ENCODE measurements around the gene PRDX6. TPM values are rescaled to one million over a fixed set of nuclear protein-coding genes. Genes with fewer than 3 reads are reported as not detected.
"Not testable (repeated sequence)": the region's sequence is repeated elsewhere in the genome, so short reads cannot be mapped to it uniquely, and the experiment has no call there.

The PRDX6 gene
- total and polyA plus RNA-seq, 12 donors = 215 to 698 (median 360) TPM

DNA sequence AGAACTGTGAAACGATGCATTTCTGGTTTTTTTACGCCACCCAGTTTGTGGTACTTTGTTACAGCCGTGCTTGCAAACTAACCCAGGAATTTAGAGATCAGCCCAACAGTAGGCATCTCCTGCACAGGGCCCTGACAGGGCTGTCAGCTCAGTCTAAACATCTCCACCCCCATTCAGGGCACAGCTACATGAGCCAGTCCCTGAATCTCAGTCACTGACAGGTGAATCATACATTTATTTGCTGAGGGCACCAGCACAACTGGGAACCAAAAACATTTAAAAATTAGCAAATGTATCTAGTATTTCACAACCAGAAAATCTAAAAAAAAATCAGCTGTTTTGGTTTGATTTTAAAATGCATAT is 30.7 kb downstream of the PRDX6 start:
- Histone ChIP-seq H3K27me3 (no peaks in the 10 kb centered on the region), H3K4me1 (peaks cover 0 to 3% (median 0%) of the 10 kb centered on the region in 9 donors), H3K36me3 (no peaks in the 10 kb centered on the region), H3K9me3 (peaks cover 0 to 4% (median 0%) of the 10 kb centered on the region in 11 donors), H3K27ac (no peak overlapping the region), H3K4me3 (no peak overlapping the region)
- no peak for DNase-seq
- 78 to 85% methylated on average over 3 of the region's 3 CpGs for WGBS, 2 donors
- intact Hi-C loops (cut with DNase I) = no loop called here
- no peak for ATAC-seq
- TF ChIP-seq, protein P1, sequence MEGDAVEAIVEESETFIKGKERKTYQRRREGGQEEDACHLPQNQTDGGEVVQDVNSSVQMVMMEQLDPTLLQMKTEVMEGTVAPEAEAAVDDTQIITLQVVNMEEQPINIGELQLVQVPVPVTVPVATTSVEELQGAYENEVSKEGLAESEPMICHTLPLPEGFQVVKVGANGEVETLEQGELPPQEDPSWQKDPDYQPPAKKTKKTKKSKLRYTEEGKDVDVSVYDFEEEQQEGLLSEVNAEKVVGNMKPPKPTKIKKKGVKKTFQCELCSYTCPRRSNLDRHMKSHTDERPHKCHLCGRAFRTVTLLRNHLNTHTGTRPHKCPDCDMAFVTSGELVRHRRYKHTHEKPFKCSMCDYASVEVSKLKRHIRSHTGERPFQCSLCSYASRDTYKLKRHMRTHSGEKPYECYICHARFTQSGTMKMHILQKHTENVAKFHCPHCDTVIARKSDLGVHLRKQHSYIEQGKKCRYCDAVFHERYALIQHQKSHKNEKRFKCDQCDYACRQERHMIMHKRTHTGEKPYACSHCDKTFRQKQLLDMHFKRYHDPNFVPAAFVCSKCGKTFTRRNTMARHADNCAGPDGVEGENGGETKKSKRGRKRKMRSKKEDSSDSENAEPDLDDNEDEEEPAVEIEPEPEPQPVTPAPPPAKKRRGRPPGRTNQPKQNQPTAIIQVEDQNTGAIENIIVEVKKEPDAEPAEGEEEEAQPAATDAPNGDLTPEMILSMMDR (IDR thresholded peaks at IDR 0.05) = no peak

DNA sequence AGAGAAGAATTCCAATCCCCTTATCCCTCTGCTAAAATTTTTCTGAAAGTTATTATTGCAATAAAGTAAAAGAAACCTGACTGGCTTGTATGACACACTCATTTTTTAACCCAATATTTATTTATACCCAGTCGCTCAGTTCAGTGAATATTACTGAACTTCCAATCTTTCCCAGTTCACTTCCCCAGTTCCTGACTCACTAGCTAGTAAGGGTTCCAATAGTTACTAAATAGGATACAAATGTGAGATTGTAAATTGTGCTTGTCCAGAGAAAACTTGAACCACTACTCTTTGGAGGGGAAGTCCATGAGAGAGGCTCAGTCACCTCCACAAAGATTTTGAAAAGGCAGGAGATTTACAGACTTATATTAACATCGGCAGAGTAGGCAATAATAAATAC is 31.4 kb downstream of the PRDX6 start:
- Histone ChIP-seq H3K4me3 (no peak overlapping the region), H3K9me3 (peaks cover 0 to 8% (median 0%) of the 10 kb centered on the region in 11 donors), H3K4me1 (peaks cover 0 to 3% (median 0%) of the 10 kb centered on the region in 9 donors), H3K36me3 (no peaks in the 10 kb centered on the region), H3K27me3 (no peaks in the 10 kb centered on the region), H3K27ac (no peak overlapping the region)
- DNase-seq (no peak), ATAC-seq (no peak)
- TF ChIP-seq, protein P1 (IDR thresholded peaks at IDR 0.05) = no peak
- 96 to 97% methylated on average over 2 of the region's 2 CpGs for WGBS, 2 donors
- intact Hi-C loops (cut with DNase I) = no loop called here

DNA sequence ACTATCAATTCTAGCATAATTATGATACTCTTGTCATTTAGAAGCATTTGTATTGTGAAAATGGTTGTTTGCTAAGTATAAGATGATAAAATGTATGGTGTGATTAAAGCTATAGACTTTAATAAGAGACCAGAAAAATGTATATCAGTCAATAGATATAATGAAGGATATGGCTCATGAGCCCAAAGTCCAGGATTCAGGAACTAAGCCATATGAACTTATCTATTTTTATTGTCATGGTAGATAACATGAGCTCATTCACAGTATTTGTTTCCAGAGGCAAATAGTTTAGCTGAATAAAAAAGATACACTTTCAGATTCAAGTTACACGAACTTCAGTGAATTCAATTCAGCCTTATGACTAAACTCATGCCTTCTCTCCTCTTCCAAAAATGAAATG is 32.7 kb downstream of the PRDX6 start:
- no peak overlapping the region for H3K4me3 ChIP-seq
- TF ChIP-seq, protein P1 (IDR thresholded peaks at IDR 0.05) = no peak
- no peak overlapping the region for H3K27ac ChIP-seq
- ATAC-seq = no peak
- 63% methylated on average over 1 of the region's 1 CpG for WGBS, 2 donors
- H3K36me3 ChIP-seq = no peaks in the 10 kb centered on the region
- peaks cover 0 to 3% (median 0%) of the 10 kb centered on the region in 9 donors for H3K4me1 ChIP-seq
- no peaks in the 10 kb centered on the region for H3K27me3 ChIP-seq
- DNase-seq = no peak
- peaks cover 0 to 17% (median 0%) of the 10 kb centered on the region in 11 donors for H3K9me3 ChIP-seq
- intact Hi-C loops (cut with DNase I) = no loop called here

DNA sequence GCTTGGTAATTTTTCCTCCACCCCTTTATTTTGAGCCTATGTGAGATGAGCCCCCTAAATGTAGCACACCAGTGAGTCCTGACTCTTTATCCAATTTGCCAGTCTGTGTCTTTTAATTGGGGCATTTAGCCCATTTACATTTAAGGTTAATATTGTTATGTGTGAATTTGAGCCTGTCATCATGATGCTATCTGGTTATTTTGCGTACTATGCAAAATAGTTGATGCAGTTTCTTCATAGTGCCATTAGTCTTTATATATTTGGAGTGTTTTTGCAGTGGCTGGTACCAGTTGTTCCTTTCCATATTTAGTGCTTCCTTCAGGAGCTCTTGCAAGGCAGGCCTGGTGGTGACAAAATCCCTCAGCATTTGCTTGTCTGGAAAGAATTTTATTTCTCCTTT is 37.4 kb downstream of the PRDX6 start:
- H3K4me3 ChIP-seq; ATAC-seq; H3K27me3 ChIP-seq; DNase-seq; H3K27ac ChIP-seq; H3K36me3 ChIP-seq; H3K4me1 ChIP-seq; intact Hi-C loops (cut with DNase I): not testable (repeated sequence)
- H3K9me3 ChIP-seq = peaks cover 0 to 17% (median 0%) of the 10 kb centered on the region in 11 donors
- WGBS, 2 donors = 96 to 98% methylated on average over 1 of the region's 1 CpG

DNA sequence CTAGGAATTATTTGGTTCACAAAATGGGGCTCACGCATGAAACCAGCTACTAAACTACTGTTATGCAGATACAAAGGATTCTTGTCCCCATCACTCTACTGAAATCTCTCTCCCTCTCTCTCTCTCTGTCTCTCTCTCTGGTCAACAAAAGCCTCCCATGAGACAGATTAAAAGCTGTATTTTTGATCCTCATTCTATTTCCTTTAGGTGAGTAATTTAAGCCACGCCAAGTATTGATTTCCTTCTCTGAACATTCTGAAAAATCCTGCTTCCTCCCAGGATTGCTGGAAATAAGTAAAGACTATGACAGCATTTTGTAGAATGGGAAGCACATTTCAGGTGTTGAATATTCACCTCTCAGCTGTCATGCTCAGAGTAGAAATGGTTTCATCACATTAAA is 43.7 kb downstream of the PRDX6 start:
- Histone ChIP-seq H3K27me3 (no peaks in the 10 kb centered on the region), H3K36me3 (no peaks in the 10 kb centered on the region), H3K4me3 (no peak overlapping the region), H3K9me3 (no peaks in the 10 kb centered on the region), H3K27ac (no peak overlapping the region), H3K4me1 (no peaks in the 10 kb centered on the region)
- ATAC-seq (no peak), DNase-seq (no peak)
- TF ChIP-seq, protein P1 (IDR thresholded peaks at IDR 0.05) = no peak
- intact Hi-C loops (cut with DNase I) = no loop called here
- 81 to 83% methylated on average over 2 of the region's 2 CpGs for WGBS, 2 donors
